T-helper 1 cell (primary cell): ENCODE results near the gene BCAS1.

ENCODE experiments used
- DNase-seq, 5 donors: peaks; one replicate each; pipeline ENCODE4 v3.0.0-alpha.2; 2012 to 2020

BCAS1 gene

GRCh38 chr20:53958260-53958659, 112.1 kb downstream of the BCAS1 start:
- DNase-seq = no peak

DNA sequence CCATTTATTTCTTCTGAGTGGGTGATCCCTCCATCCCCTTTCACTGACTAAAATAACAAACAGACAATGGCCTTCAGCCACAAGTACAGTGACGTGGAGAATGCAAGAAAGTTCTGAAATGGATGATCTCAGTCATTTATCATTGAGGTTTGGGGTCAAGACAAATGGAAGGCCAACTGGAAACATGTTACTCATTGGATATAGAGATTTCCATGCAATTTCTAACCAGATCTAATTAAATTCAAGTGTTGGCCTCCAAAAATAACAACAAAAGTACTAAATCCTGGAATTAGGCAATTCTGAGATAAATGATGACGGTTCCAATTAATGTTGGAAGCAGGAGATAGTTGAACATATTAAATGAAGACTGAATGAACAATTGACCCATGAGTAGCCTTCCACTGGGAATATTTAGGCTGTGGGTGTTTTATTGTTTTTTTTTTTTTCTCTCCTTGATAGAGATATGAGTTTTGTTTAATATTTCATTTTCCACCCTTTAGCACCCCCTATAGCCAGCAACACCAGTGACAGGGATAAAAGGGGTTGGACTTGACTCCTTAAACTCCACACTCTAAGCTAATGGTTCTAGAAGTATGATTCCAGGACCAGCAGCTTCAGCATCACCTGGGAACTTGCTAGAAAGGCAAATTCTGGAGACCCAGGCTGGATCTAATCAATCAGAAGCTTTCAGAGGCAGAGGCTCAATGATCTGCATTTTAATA, 112.8 kb downstream of the BCAS1 start:
- no peak for DNase-seq

- no peak for DNase-seq
These were observed 114.2 kb downstream of the BCAS1 start for GRCh38 chr20:53956013-53956715.

- DNase-seq = no peak
These were observed 115.4 kb downstream of the BCAS1 start for GRCh38 chr20:53954723-53955658.

DNA sequence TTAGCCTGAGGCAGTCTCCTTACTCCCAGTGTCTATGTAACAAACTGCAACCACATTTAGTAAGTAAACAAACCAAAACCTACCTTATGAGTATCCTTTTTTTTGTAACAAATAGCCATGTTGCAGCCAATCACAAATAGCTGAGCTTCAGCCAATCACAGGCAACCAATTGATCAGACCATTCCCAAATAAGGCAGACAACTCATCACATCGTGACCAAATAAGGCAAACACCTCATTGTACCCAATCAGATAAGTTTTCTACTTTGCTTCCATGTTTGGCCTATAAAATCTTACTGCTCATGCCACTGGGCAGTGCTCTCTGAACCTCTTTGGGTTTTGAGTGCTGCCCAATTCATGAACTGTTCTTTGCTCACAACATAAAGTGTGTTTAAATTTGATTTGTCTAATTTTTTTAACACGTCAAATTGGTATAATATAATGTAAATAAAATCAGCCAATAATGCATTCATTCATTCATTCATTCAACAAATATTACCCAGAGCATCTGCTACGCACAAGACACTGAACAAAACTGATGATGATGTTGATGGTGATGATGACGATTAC, 117.8 kb downstream of the BCAS1 start:
- no peak for DNase-seq

GRCh38 chr20:53950578-53950977, 119.8 kb downstream of the BCAS1 start:
- DNase-seq = no peak

- DNase-seq = no peak
These were observed 120.4 kb downstream of the BCAS1 start for GRCh38 chr20:53950031-53950430.

- peak; percentile 50 to 85 (median 71) for DNase-seq
These were observed 121.0 kb downstream of the BCAS1 start for GRCh38 chr20:53949319-53949839.

GRCh38 chr20:53948383-53949318, 121.7 kb downstream of the BCAS1 start:
- DNase-seq = no peak

DNA sequence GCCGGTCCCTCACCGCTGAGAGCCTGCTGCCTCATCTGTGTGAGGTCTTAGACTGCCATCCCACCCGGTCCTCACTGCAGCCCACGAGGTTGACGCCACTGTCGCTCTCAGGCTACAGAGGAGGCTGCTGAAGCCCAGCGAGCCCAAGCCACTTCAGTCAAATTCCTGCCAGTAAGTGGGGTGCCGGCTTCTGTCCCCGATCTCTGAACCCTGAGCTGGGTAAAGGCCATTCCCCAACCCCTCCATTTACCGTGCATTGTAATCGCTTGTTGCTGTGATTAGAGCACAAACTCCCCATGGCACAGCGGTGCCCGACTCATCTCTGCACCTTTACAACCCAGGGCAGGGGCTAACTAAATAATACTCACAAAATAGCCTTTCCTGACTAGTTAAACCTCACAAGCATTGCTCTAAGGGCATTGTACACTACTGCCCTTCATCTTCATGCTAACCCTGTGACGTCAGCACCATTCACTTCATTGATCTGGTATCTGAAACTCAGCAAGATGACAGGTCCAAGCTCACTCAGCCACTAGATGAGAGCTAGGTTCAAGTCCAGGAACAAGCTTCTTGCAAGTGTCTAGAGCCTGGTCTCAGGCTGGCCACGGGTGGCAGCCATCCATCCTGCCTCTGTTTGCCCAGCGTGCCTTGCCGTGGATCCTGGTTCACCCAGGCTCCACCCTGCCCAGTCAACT, 122.7 kb downstream of the BCAS1 start:
- no peak for DNase-seq

DNA sequence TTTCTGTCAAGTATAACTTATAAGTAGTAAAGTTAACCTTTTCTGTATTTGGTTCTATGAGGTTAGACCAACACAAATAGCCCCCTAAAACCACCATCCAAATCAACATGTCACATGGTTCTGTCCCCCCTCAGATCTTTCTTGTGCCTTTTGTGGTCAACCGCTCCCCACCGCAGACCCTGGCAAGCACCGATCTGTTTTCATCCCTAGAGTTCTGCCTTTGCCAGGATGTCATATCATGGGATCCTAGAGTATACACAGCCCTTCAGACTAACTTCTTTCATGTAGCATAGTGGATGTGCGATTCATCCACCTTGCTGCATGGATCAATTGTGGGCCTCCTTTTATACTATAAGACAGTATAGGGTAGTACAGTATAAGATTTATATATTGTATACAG, 124.3 kb downstream of the BCAS1 start:
- DNase-seq = no peak

DNA sequence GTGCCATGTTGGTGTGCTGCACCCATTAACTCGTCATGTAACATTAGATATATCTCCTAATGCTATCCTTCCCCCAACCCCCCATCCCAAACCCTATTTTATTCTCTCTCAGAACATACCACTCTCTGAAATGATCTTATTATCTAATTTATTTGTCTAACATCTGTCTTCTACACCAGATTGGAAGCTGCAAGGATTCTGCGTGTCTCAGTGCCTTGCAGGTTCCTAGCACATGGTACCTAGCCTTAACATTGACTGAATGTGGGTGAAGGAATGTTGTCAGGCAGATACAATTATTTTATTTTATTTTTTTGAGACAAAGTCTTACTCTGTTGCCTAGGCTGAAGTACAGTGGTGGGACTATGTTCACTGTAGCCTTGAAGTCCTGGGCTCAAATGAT, 124.9 kb downstream of the BCAS1 start:
- no peak for DNase-seq

DNA sequence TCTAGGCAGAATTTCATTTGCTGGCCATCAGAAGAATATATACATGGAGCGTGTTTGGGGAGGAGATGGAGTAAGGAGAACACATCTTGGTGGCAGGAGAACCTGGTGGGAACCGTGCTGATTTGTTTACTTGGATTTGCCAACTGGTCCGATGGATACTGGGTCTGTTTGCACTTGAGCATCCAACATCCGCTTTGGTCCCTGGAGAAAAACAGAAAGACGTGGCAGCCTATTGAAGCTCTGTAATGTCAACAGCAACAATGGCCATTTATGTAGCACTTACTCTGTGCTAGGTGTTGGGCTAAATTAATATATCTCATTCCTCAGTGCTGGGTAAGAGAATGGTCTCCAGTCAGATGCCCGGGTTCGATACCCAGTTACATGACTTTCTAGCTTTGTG, 125.6 kb downstream of the BCAS1 start:
- DNase-seq = no peak

GRCh38 chr20:53943522-53944291, 126.7 kb downstream of the BCAS1 start:
- DNase-seq = peak in 2 of 5 donors; percentile 25 to 30

DNA sequence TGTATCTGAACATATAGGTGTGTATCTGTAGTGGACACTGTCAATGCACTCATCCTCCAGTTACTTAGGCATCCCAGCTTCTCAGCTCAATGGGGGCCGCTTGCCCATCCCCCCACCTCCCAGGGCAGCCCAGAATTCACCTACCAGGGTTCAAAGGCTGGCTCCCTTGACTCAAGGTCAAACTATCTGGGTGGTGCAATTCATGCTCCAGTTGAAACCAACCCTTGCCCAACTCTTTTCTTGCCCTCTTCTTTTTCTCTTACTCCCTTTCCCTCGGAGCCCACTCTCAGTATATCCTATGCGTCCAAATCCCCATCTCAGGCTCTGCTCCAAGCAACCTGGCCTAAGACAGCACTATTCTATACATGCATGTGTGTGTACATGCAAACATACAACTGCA, 127.4 kb downstream of the BCAS1 start:
- DNase-seq = no peak

DNA sequence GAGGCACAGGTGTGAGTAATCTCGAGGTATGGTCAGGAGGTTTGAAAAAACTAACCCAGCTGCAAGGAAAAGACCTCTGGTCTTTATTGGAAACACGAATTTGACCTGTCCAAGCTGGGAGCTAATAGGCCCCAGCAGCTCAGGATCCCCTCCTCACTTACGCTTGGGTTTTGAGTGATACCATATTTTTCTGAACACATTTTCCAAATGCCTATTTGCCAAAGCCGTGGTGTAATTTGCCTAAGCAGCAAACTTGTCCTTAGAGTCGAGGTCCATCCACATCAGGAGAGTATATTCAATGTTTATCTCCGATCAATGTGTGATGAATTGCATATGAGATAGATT, 128.0 kb downstream of the BCAS1 start:
- no peak for DNase-seq

DNA sequence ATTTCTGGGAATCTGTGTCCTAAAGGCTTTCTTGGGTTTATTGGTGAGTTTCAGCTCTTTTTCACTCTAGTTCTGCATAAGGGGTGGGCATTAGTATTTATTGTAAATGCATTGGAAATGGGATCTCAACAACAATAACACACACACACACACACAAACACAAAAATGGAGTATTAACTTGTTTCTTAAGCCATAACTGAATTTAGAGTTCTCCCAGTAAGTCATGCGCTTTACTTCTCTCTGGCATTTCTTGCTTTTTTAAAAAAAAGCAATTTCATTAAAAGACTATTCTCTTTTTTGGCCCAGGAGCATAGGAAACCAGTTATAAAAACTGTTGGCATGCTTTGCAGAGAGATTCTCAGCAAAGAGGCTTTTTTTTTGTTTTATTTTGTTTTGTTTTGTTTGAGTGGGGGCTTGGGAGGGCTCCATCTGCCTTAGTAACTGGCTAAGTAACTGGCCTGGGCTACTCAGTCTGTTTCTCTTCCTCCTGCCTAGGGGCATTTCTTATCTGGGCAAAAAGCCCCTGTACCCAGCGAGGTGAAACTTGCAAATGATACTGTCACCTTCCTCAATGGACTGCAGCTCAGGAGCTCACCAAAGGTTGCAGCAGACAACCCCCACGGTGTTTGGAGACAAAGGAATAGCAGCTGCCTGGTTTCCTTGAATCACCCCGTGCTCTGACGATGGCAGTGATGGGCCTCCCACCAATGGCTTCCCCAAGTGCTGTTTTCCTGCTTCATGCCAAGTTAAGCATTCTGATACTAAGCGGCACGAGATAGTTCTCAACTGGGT, 128.5 kb downstream of the BCAS1 start:
- no peak for DNase-seq

DNA sequence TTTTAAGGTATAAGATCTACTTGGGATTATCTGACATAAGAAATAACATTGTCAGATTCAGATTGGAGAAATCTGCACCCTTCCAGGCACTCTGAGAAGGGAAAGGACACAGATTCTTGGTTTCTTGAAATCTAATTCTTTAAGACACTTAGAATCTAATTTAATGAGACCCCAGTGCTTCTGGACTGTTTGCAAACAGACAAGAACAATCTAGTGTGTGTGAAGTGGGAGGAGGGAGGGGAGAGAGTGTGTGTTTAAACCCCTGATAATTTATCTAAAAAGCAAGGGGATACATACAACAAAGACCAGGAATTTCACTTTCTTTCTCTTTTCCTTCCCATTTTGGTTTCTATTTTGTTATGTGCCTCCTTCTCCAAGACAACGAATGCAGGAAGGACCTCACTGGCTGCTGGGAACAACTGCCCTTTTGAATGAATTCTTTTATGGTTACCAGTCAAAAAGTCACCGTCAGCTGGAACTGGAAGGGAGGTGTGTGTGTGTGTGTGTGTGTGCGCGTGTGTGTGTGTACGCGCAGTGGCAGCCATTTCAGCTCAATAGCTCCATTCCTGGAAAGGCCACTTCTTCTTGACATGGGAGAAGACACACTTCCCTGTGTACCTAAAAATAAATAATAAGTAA, 129.4 kb downstream of the BCAS1 start:
- DNase-seq = no peak

GRCh38 chr20:53940360-53940702, 130.1 kb downstream of the BCAS1 start:
- DNase-seq = no peak
